GM12864 (cell line): Measurements from ENCODE around the gene ERG.

Source experiments
- DNase-seq: peaks from one replicate; pipeline ENCODE4 v3.0.0-alpha.2; 2011; ENCODE audit warnings: low read depth
- H3K4me3 ChIP-seq: 2 replicates; pipeline ENCODE4 v1.5.1; 2011; ENCODE audit warnings: mild to moderate bottlenecking, low read depth, low read length, control low read depth
- TF ChIP-seq, protein P1 (sequence below): IDR thresholded peaks from 2 replicates; pipeline ENCODE4 v1.5.1; 2011; ENCODE audit warnings: low read depth, mild to moderate bottlenecking, moderate library complexity, low read length, control low read depth, inconsistent platforms; ENCODE audit errors: missing control alignments

Gene ERG

GRCh38 chr21:38354746-38355145 is 143.5 kb downstream of the ERG start:
- TF ChIP-seq, protein P1, sequence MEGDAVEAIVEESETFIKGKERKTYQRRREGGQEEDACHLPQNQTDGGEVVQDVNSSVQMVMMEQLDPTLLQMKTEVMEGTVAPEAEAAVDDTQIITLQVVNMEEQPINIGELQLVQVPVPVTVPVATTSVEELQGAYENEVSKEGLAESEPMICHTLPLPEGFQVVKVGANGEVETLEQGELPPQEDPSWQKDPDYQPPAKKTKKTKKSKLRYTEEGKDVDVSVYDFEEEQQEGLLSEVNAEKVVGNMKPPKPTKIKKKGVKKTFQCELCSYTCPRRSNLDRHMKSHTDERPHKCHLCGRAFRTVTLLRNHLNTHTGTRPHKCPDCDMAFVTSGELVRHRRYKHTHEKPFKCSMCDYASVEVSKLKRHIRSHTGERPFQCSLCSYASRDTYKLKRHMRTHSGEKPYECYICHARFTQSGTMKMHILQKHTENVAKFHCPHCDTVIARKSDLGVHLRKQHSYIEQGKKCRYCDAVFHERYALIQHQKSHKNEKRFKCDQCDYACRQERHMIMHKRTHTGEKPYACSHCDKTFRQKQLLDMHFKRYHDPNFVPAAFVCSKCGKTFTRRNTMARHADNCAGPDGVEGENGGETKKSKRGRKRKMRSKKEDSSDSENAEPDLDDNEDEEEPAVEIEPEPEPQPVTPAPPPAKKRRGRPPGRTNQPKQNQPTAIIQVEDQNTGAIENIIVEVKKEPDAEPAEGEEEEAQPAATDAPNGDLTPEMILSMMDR = no peak
- no peak overlapping the region for H3K4me3 ChIP-seq
- DNase-seq = no peak

DNA sequence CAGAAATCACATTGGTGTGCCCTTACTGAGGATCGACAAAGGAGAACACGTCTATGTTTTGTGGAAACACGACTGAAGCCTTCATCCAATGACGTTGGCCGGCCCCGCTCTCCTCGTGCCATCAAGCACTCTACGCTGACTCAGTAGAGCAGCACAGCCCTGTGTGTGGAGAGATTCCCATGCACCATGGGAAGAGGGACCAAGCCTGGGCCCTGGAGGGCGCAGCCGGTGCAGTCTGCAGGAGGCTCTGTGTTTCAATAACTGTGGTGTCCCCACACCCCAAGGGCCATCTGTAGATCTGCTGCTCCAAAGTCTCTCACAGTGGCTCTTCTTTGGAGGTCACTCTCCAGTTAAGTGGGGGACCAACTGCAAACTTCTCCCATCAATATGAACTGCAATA is 144.0 kb downstream of the ERG start:
- TF ChIP-seq, protein P1 = no peak

DNA sequence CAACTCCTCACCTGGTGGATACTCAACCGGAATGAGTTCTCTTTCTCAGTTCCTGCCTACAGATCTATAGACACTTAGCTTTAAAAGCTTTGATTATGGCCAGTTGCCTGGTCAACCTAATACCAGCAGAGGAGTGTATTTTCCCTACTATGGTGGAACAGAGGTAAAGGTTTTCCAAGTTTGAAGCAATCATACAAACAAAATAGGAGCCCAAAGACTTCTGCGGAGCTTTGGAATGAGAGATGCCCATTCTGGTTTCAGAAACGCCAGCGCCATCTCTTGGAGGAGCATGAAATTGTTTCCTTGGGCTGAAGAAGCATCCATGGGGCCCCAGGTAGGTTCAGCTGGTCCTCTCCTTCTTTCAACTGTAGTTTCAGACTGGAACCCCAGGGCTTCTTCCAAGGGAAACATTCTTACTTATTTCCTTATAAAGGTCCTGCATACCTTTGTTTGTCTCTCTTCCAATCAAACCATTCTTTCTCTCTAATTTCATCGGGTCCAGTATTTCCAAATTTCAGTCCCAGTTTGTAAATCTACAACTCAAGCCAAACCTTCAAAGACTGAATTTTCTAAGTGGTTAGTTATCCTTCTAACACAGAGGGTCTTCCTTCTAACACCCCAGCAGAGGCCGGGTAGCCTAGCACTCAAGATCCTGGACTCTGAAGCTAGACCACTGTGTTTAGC is 145.6 kb downstream of the ERG start:
- TF ChIP-seq, protein P1 = peak; percentile 59
- H3K4me3 ChIP-seq = no peak overlapping the region
- DNase-seq = no peak

More for the DNA sequence above, 144.0 kb downstream of the ERG start:
- DNase-seq = no peak
- H3K4me3 ChIP-seq = no peak overlapping the region

DNA sequence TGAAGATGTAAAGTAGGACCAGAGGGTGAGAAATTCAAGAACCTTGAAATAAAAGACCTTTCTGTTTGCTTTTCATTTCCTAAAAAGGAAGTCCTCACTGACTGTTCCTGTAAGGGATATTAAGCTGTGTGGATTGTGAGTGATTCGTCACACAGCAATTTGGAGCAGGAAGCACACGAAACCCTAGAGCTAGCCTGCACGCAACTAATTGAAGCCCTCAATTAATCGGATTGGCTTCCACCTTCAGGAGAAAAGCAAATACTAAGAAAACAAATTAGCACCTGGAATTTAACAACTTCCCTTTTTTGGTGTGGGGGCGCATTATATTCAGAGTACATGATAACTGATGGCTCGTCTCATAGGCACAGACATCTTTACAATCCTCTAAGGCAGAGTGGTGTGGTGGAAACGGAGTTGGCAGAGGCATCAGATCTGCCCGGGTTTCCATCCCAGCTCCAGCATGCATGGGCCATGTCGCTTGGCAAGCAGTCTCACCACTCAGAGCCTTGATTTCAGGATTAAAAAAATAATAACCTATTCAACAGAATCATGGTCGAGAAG is 146.2 kb downstream of the ERG start:
- H3K4me3 ChIP-seq = no peak overlapping the region
- no peak for DNase-seq
- TF ChIP-seq, protein P1 = no peak

DNA sequence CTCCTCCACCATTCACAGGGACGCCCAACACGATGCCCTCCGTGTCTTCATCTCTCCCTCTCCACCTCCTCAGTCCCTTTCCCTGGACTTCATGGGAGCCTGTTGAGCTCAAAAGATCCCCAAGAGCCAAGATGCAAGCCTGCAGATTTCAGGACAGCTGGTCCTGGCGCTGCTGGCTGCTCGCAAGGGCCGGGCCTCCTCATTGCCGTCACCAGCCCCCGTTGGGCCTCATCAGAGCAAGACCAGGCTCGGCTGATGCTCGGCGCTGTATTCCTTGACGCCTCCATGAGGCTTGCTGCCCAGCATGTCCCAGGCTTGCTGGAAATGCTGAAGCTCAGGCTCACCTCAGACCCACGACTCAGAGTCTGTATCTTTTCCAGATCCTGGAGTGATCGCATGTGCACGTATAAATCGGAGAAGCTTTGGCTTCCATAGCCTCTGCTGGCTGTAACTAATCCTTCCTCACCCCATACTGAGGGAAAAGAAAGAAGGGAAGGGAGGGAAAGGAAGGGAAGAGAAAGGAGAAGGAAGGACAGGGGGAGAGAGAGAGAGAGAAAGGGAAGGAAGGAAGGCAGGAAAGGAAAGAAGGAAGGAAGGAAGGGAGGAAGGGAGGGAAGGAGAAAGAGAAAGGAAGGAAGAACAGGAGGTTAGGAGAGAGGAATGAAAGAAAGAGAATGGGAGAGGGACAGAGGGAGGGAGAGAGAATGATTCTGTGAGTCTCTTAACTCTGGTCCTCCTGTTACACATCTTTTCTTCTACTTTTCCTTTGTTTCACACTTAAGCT is 146.9 kb downstream of the ERG start:
- no peak for DNase-seq
- TF ChIP-seq, protein P1 = no peak
- H3K4me3 ChIP-seq = no peak overlapping the region

DNA sequence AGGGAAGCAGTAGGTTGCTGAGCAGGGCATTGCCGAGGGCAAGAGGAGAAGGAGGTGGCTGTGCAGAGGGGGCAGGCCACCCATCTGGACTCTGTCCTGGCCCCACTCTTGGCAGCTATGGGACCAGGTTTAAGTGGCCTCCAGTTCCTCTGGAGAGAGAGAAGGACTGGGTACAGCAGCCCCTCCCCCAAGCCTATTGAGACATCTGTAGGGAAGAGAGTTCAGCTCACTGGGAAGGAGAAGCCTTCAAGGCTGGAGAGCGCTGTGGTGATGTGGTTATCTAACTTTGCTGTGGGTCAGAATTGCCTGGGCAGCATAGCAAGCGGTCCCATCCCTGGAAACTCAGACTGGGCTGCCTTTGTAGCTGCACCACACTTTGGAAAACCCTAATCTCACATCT is 147.6 kb downstream of the ERG start:
- H3K4me3 ChIP-seq = no peak overlapping the region
- TF ChIP-seq, protein P1 = no peak
- no peak for DNase-seq
